IMR-90 (cell line): ENCODE measurements around the gene RECK.

ENCODE experiments used
- BHLHE40 ChIP-seq: fragments of 150-350 bp; IDR thresholded peaks from 2 replicates; pipeline ENCODE4 v1.6.1; 2016; ENCODE audit warnings: mild to moderate bottlenecking, low read depth, low read length
- MAFK ChIP-seq: IDR thresholded peaks from 2 replicates; pipeline ENCODE4 v1.6.1; 2012; ENCODE audit warnings: low read depth, low read length, improper control_type of control experiment
- MXI1 ChIP-seq: IDR thresholded peaks from 2 replicates; pipeline ENCODE4 v1.6.1; 2012; ENCODE audit warnings: low read depth, mild to moderate bottlenecking, low read length, moderate library complexity, borderline replicate concordance
- RAD21 ChIP-seq: IDR thresholded peaks from 2 replicates; pipeline ENCODE4 v1.6.1; 2012; ENCODE audit warnings: low read length, improper control_type of control experiment
- RCOR1 ChIP-seq: IDR thresholded peaks from 2 replicates; pipeline ENCODE4 v1.6.1; 2012; ENCODE audit warnings: mild to moderate bottlenecking, low read length, improper control_type of control experiment; ENCODE audit not compliant: insufficient replicate concordance
- RFX5 ChIP-seq: IDR thresholded peaks from 2 replicates; pipeline ENCODE4 v1.8.0; 2012; ENCODE audit warnings: low read depth, mild to moderate bottlenecking, low read length, moderate library complexity
- TF ChIP-seq, protein P1 (sequence below): conservative IDR thresholded peaks from 2 replicates; pipeline ENCODE4 v1.5.1; 2012; ENCODE audit warnings: mild to moderate bottlenecking, low read depth, low read length, improper control_type of control experiment
- TF ChIP-seq, protein P2 (sequence below): fragments of 150-350 bp; IDR thresholded peaks from 2 replicates; pipeline ENCODE4 v1.6.1; 2017; ENCODE audit warnings: mild to moderate bottlenecking, antibody characterized with exemption, low read length, low read depth

DNA sequence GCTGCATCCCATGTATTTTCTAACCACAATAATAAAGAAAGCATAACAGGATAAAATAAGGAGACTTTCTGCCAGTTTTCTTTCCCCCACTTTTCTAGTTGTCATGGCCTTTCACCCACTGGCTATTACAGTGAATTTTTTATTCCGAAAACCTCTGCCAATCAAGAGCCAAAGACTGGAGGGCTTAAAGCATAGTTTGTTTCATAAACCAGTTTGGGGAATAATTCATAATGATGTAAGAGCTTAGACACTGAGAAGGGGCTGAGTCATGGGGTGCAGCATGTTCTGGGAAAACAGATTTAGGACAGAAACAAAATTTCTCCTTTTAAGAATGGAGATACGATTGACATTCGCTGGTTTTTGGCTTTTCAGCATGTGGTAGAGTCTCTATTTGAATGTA lies 95.4 kb downstream of the RECK start:
- TF ChIP-seq, protein P1, sequence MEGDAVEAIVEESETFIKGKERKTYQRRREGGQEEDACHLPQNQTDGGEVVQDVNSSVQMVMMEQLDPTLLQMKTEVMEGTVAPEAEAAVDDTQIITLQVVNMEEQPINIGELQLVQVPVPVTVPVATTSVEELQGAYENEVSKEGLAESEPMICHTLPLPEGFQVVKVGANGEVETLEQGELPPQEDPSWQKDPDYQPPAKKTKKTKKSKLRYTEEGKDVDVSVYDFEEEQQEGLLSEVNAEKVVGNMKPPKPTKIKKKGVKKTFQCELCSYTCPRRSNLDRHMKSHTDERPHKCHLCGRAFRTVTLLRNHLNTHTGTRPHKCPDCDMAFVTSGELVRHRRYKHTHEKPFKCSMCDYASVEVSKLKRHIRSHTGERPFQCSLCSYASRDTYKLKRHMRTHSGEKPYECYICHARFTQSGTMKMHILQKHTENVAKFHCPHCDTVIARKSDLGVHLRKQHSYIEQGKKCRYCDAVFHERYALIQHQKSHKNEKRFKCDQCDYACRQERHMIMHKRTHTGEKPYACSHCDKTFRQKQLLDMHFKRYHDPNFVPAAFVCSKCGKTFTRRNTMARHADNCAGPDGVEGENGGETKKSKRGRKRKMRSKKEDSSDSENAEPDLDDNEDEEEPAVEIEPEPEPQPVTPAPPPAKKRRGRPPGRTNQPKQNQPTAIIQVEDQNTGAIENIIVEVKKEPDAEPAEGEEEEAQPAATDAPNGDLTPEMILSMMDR: no peak
- TF ChIP-seq RCOR1: no peak
- no peak for TF ChIP-seq BHLHE40
- TF ChIP-seq MAFK: no peak
- no peak for TF ChIP-seq MXI1
- TF ChIP-seq, protein P2, sequence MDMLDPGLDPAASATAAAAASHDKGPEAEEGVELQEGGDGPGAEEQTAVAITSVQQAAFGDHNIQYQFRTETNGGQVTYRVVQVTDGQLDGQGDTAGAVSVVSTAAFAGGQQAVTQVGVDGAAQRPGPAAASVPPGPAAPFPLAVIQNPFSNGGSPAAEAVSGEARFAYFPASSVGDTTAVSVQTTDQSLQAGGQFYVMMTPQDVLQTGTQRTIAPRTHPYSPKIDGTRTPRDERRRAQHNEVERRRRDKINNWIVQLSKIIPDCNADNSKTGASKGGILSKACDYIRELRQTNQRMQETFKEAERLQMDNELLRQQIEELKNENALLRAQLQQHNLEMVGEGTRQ: no peak
- no peak for TF ChIP-seq RAD21
- no peak for TF ChIP-seq RFX5
